OCI-LY1 (cell line): ENCODE results near the gene LAMA1.

Experiments used
- H2AFZ ChIP-seq: fragments of 200-600 bp; sonication (generic), shearing (Covaris generic); 2 replicates; pipeline ENCODE4 v1.6.0; 2014; ENCODE audit warnings: antibody characterized with exemption, mild to moderate bottlenecking, low read length
- H3F3A ChIP-seq: fragments of 200-600 bp; sonication (generic), shearing (Covaris generic); 2 replicates; pipeline ENCODE4 v1.6.0; 2014; ENCODE audit warnings: mild to moderate bottlenecking, antibody characterized with exemption, low read length, moderate library complexity; ENCODE audit not compliant: insufficient read depth
- H3K27ac ChIP-seq: fragments of 200-600 bp; sonication (generic); 2 replicates; pipeline ENCODE4 v1.5.1; 2014; ENCODE audit warnings: low read length, mixed run types, mild to moderate bottlenecking, low read depth; ENCODE audit not compliant: poor library complexity, severe bottlenecking
- H3K27me3 ChIP-seq: fragments of 200-600 bp; sonication (generic); 2 replicates; pipeline ENCODE4 v1.6.0; 2014; ENCODE audit warnings: antibody characterized with exemption, mild to moderate bottlenecking, low read length, moderate library complexity; ENCODE audit not compliant: insufficient read depth
- H3K36me3 ChIP-seq: fragments of 200-600 bp; sonication (generic); 2 replicates; pipeline ENCODE4 v1.6.1; 2014; ENCODE audit warnings: mild to moderate bottlenecking, antibody characterized with exemption, low read length, moderate library complexity, mixed read lengths; ENCODE audit not compliant: insufficient read depth
- H3K4me1 ChIP-seq: fragments of 200-600 bp; sonication (generic); 2 replicates; pipeline ENCODE4 v1.5.1; 2014; ENCODE audit warnings: mild to moderate bottlenecking, low read length, moderate library complexity; ENCODE audit not compliant: insufficient read depth, severe bottlenecking
- H3K4me2 ChIP-seq: fragments of 200-600 bp; sonication (generic), shearing (Covaris generic); 2 replicates; pipeline ENCODE4 v1.6.1; 2014; ENCODE audit warnings: low read length
- H3K4me3 ChIP-seq: fragments of 200-600 bp; sonication (generic); 2 replicates; pipeline ENCODE4 v1.5.1; 2014; ENCODE audit warnings: low read length, low read depth, mild to moderate bottlenecking, mixed read lengths; ENCODE audit not compliant: poor library complexity, severe bottlenecking
- H3K79me2 ChIP-seq: fragments of 200-600 bp; shearing (Covaris generic); 2 replicates; pipeline ENCODE4 v1.6.1; 2016; ENCODE audit warnings: mixed run types, low read length, mixed read lengths; ENCODE audit not compliant: insufficient read depth
- H3K9ac ChIP-seq: fragments of 200-600 bp; sonication (generic), shearing (Covaris generic); 2 replicates; pipeline ENCODE4 v1.6.1; 2014; ENCODE audit warnings: mild to moderate bottlenecking, low read length, mixed read lengths
- H3K9me2 ChIP-seq: fragments of 200-600 bp; sonication (generic), shearing (Covaris generic); 2 replicates; pipeline ENCODE4 v1.6.1; 2014; ENCODE audit warnings: low read depth, mild to moderate bottlenecking, low read length, mixed read lengths
- H3K9me3 ChIP-seq: fragments of 200-600 bp; shearing (Covaris generic); 2 replicates; pipeline ENCODE4 v1.6.1; 2014; ENCODE audit warnings: low read length, mixed read lengths
- H4K20me1 ChIP-seq: fragments of 200-600 bp; sonication (generic), shearing (Covaris generic); 2 replicates; pipeline ENCODE4 v1.6.0; 2016; ENCODE audit warnings: mild to moderate bottlenecking, low read length; ENCODE audit not compliant: insufficient read depth
- CTCF ChIP-seq: fragments of 200-600 bp; sonication (generic), shearing (Covaris generic); IDR thresholded peaks from 2 replicates; pipeline ENCODE4 v1.5.1; 2017; ENCODE audit warnings: mild to moderate bottlenecking, antibody characterized with exemption, low read length, moderate library complexity, mixed read lengths
- EZH2 ChIP-seq: fragments of 200-600 bp; sonication (generic), shearing (Covaris generic); IDR thresholded peaks from 2 replicates; pipeline ENCODE4 v1.8.0; 2017; ENCODE audit warnings: borderline replicate concordance, mixed run types, mild to moderate bottlenecking, antibody characterized with exemption, low read length, moderate library complexity, mixed read lengths

The LAMA1 gene

GRCh38 chr18:6994771-6995430, 122.7 kb downstream of the LAMA1 start:
- H3K36me3 ChIP-seq, result no peaks in the 10 kb centered on the region
- no peaks in the 10 kb centered on the region for H3K9me2 ChIP-seq
- H3K4me2 ChIP-seq, result no peak overlapping the region

GRCh38 chr18:6994056-6994770, 123.4 kb downstream of the LAMA1 start:
- TF ChIP-seq EZH2, result no peak
- TF ChIP-seq CTCF, result no peak
- H3K9ac ChIP-seq, result no peak overlapping the region
- H4K20me1 ChIP-seq, result no peaks in the 10 kb centered on the region
- no peaks in the 10 kb centered on the region for H3K9me2 ChIP-seq
- H3K27ac ChIP-seq, result no peak overlapping the region
- no peaks in the 10 kb centered on the region for H3F3A ChIP-seq
- no peaks in the 10 kb centered on the region for H3K27me3 ChIP-seq
- H3K4me2 ChIP-seq, result no peak overlapping the region
- no peak overlapping the region for H3K4me3 ChIP-seq
- H3K36me3 ChIP-seq, result no peaks in the 10 kb centered on the region
- no peaks in the 10 kb centered on the region for H3K9me3 ChIP-seq
- no peak overlapping the region for H2AFZ ChIP-seq
- H3K79me2 ChIP-seq, result no peaks in the 10 kb centered on the region
- H3K4me1 ChIP-seq, result no peaks in the 10 kb centered on the region

More at GRCh38 chr18:6994771-6995430, 122.7 kb downstream of the LAMA1 start:
- H3K4me3 ChIP-seq, result no peak overlapping the region
- no peaks in the 10 kb centered on the region for H3F3A ChIP-seq
- no peaks in the 10 kb centered on the region for H3K4me1 ChIP-seq
- H4K20me1 ChIP-seq, result no peaks in the 10 kb centered on the region
- no peak overlapping the region for H2AFZ ChIP-seq
- no peaks in the 10 kb centered on the region for H3K27me3 ChIP-seq
- H3K9ac ChIP-seq, result no peak overlapping the region
- TF ChIP-seq EZH2, result no peak
- no peak for TF ChIP-seq CTCF
- H3K79me2 ChIP-seq, result no peaks in the 10 kb centered on the region
- no peak overlapping the region for H3K27ac ChIP-seq
- no peaks in the 10 kb centered on the region for H3K9me3 ChIP-seq

GRCh38 chr18:6992761-6993160, 124.8 kb downstream of the LAMA1 start:
- Histone ChIP-seq H3K79me2 (no peaks in the 10 kb centered on the region), H3F3A (no peaks in the 10 kb centered on the region), H3K27me3 (no peaks in the 10 kb centered on the region), H3K9me2 (no peaks in the 10 kb centered on the region), H3K4me3 (no peak overlapping the region), H3K9ac (no peak overlapping the region), H3K27ac (no peak overlapping the region), H3K4me2 (no peak overlapping the region), H2AFZ (no peak overlapping the region), H4K20me1 (no peaks in the 10 kb centered on the region), H3K4me1 (no peaks in the 10 kb centered on the region), H3K36me3 (no peaks in the 10 kb centered on the region), H3K9me3 (no peaks in the 10 kb centered on the region)
- no peak for TF ChIP-seq CTCF
- TF ChIP-seq EZH2, result no peak
